PC-3 (cell line): Measurements from ENCODE around the gene CELSR2. TPM values are rescaled to one million over a fixed set of nuclear protein-coding genes. Genes with fewer than 3 reads are reported as not detected.

Experiments
- ATAC-seq: fragments of 200-7000 bp; cut with Tn5 transposase; 2 replicates; pipeline ENCODE4 v1.9.1; 2020; ENCODE audit warnings: mild to moderate bottlenecking, moderate library complexity
- BruUV-seq: library from RNA; stranded (reverse); fragments of 400-500 nt; replicated peaks from 2 replicates; lab custom pipeline; 2021; lab: Mats Ljungman, UMichigan
- CTCF ChIA-PET: fragments of 300-600 bp; sonication (Branson Sonifier 250); formaldehyde crosslinking; loops from one replicate; lab custom pipeline; 2022; ENCODE audit warnings: antibody characterized with exemption; lab: Charles Lee
- POLR2A ChIA-PET: fragments of 300-600 bp; sonication (Branson Sonifier 250); formaldehyde crosslinking; loops from one replicate; lab custom pipeline; 2022; ENCODE audit warnings: antibody characterized with exemption; ENCODE audit not compliant: unreplicated experiment; lab: Charles Lee
- DNase-seq: peaks from one replicate; pipeline ENCODE4 v3.0.0-alpha.2; 2015
- H2AFZ ChIP-seq: fragments of 300-600 bp; sonication (generic); 2 replicates; pipeline ENCODE4 v1.6.0; 2016; ENCODE audit warnings: antibody characterized with exemption, low read length
- H3F3A ChIP-seq: fragments of 300-600 bp; sonication (generic); one replicate; pipeline ENCODE4 v1.6.0; 2017; ENCODE audit warnings: antibody characterized with exemption, low read length, control low read depth, mild to moderate bottlenecking; ENCODE audit not compliant: unreplicated experiment
- H3K27ac ChIP-seq: fragments of 300-600 bp; sonication (generic); 2 replicates; pipeline ENCODE4 v1.5.1; 2016; ENCODE audit warnings: mild to moderate bottlenecking, low read length
- H3K27me3 ChIP-seq: fragments of 300-600 bp; sonication (generic); 2 replicates; pipeline ENCODE4 v1.6.1; 2016; ENCODE audit warnings: low read length, mixed read lengths
- H3K36me3 ChIP-seq: fragments of 300-600 bp; sonication (generic); 2 replicates; pipeline ENCODE4 v1.6.1; 2016; ENCODE audit warnings: low read depth, mixed run types, low read length, mixed read lengths
- H3K4me1 ChIP-seq: fragments of 300-600 bp; sonication (generic); 2 replicates; pipeline ENCODE4 v1.5.1; 2016; ENCODE audit warnings: low read length; ENCODE audit not compliant: insufficient read depth
- H3K4me2 ChIP-seq: fragments of 300-600 bp; sonication (generic); 2 replicates; pipeline ENCODE4 v1.6.0; 2016; ENCODE audit warnings: low read length
- H3K4me3 ChIP-seq: fragments of 300-600 bp; sonication (generic); 2 replicates; pipeline ENCODE4 v1.5.1; 2016; ENCODE audit warnings: mild to moderate bottlenecking, low read length, mixed read lengths
- H3K79me2 ChIP-seq: fragments of 300-600 bp; sonication (generic); 2 replicates; pipeline ENCODE4 v1.6.1; 2017; ENCODE audit warnings: low read length, mixed read lengths
- H3K9ac ChIP-seq: fragments of 300-600 bp; sonication (generic); 2 replicates; pipeline ENCODE4 v1.6.0; 2016; ENCODE audit warnings: mild to moderate bottlenecking, low read length
- H3K9me2 ChIP-seq: fragments of 300-600 bp; sonication (generic); replicated peaks from 2 replicates; pipeline ENCODE4 v1.6.1; 2016; ENCODE audit warnings: mixed run types, low read length, mixed read lengths
- H3K9me3 ChIP-seq: fragments of 300-600 bp; sonication (generic); 2 replicates; pipeline ENCODE4 v1.6.1; 2016; ENCODE audit warnings: low read length, mixed read lengths
- H4K20me1 ChIP-seq: fragments of 300-600 bp; sonication (generic); 2 replicates; pipeline ENCODE4 v1.6.1; 2016; ENCODE audit warnings: low read length, mixed read lengths
- EZH2 ChIP-seq: fragments of 300-600 bp; sonication (generic); IDR thresholded peaks from one replicate; pipeline ENCODE4 v1.6.1; 2017; ENCODE audit warnings: antibody characterized with exemption, mild to moderate bottlenecking, low read length; ENCODE audit not compliant: unreplicated experiment
- EZH2phosphoT487 ChIP-seq: fragments of 300-600 bp; sonication (generic); IDR thresholded peaks from 2 replicates; pipeline ENCODE4 v1.6.1; 2018; ENCODE audit warnings: mild to moderate bottlenecking, antibody characterized with exemption, low read length, borderline replicate concordance
- intact Hi-C: fragments of 100-400 bp; cut with micrococcal nuclease; formaldehyde crosslinking; loops from 2 replicates; pipeline ENCODE4 v1.9.0; 2023
- total RNA-seq: library from RNA; depleted of rRNA; stranded (reverse); fragments of >200 nt; gene quantifications from 2 replicates; pipeline ENCODE4 v1.2.3, GENCODE V29; 2014
- TF ChIP-seq, protein P1 (sequence below): fragments of 300-600 bp; sonication (generic); conservative IDR thresholded peaks from 2 replicates; pipeline ENCODE4 v1.5.1; 2017; ENCODE audit warnings: antibody characterized with exemption, low read depth, mild to moderate bottlenecking, low read length

CELSR2 gene
- total RNA-seq, 1 experiment from 2014 or later: 3.6 TPM

DNA sequence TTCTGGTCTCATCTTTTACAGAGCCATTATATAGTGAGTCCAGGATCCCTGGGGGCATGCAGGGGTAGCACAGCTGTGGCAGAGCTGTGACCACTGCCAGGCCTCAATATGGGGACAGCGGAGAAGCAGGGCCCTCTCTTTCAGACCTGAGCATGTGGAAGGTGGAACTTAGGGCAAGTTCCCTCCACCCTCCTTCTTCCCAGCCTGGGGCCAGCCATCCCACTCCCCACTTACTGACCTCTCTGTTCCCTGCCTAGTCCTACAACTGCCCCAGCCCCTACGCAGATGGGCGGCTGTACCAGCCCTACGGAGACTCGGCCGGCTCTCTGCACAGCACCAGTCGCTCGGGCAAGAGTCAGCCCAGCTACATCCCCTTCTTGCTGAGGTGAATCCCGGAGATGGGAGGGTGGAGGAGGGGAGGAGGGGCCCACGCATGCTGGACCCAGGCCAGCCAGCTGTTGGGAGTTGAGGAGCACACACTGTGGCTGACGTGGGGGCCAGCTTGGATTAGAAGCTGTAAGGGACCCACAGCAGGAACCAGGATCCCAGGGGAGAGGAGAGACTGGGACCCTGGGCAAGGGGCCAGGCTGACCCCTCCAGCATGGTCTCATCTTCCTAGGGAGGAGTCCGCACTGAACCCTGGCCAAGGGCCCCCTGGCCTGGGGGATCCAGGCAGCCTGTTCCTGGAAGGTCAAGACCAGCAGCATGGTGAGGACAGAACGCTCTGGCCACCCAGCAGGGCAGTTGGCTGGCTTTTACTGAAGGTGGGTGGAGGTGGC lies 22.9 kb downstream of the CELSR2 start:
- intact Hi-C loops: no loop called here
- POLR2A ChIA-PET: no interaction called here
- CTCF ChIA-PET: no interaction called here

DNA sequence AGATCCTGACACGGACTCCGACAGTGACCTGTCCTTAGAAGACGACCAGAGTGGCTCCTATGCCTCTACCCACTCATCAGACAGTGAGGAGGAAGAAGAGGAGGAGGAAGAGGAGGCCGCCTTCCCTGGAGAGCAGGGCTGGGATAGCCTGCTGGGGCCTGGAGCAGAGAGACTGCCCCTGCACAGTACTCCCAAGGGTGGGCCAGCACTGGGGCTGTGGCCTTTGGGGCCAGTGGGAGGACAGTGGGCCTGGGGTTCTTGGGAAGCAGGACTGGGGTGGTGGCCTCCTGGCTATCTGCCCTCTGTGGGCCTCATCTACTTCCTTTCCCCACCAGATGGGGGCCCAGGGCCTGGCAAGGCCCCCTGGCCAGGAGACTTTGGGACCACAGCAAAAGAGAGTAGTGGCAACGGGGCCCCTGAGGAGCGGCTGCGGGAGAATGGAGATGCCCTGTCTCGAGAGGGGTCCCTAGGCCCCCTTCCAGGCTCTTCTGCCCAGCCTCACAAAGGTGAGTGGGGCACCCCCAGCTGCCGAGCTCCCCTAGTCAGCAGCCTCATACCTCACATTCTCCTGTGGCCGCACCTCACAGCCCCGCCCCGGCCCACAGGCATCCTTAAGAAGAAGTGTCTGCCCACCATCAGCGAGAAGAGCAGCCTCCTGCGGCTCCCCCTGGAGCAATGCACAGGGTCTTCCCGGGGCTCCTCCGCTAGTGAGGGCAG lies 23.6 kb downstream of the CELSR2 start:
- Histone ChIP-seq H3K4me1 (peaks cover 52% of the 10 kb centered on the region), H3K4me3 (no peak overlapping the region), H3K9ac (no peak overlapping the region), H3K9me3 (no peaks in the 10 kb centered on the region), H3F3A (peaks cover 10% of the 10 kb centered on the region), H4K20me1 (no peaks in the 10 kb centered on the region), H3K27me3 (no peaks in the 10 kb centered on the region), H3K79me2 (no peaks in the 10 kb centered on the region), H3K27ac (peak overlapping the region; percentile 18; the same call in 1 of the 2 replicates), H3K4me2 (peak overlapping the region; percentile 8; the same call in 1 of the 2 replicates), H3K9me2 (no peaks in the 10 kb centered on the region), H3K36me3 (no peaks in the 10 kb centered on the region), H2AFZ (no peak overlapping the region)
- intact Hi-C loops: no loop called here
- TF ChIP-seq EZH2: no peak
- ATAC-seq: no peak
- CTCF ChIA-PET: interaction anchor here (0.7 kb wide), 1 partner anchor 152 kb away, joined by 3 read pairs; no protein-coding TSS in a partner anchor
- POLR2A ChIA-PET: no interaction called here
- DNase-seq: peak; percentile 47
- no TSS peak for BruUV-seq

More for the DNA sequence above, 22.9 kb downstream of the CELSR2 start:
- Histone ChIP-seq H3K4me2 (no peak overlapping the region), H3K4me1 (peaks cover 47% of the 10 kb centered on the region), H4K20me1 (no peaks in the 10 kb centered on the region), H2AFZ (no peak overlapping the region), H3K9me3 (no peaks in the 10 kb centered on the region), H3K36me3 (no peaks in the 10 kb centered on the region), H3K27ac (no peak overlapping the region), H3F3A (peaks cover 10% of the 10 kb centered on the region), H3K9me2 (no peaks in the 10 kb centered on the region), H3K27me3 (no peaks in the 10 kb centered on the region), H3K4me3 (no peak overlapping the region), H3K9ac (no peak overlapping the region), H3K79me2 (no peaks in the 10 kb centered on the region)
- BruUV-seq: no TSS peak
- ATAC-seq: no peak
- no peak for TF ChIP-seq EZH2phosphoT487
- TF ChIP-seq, protein P1, sequence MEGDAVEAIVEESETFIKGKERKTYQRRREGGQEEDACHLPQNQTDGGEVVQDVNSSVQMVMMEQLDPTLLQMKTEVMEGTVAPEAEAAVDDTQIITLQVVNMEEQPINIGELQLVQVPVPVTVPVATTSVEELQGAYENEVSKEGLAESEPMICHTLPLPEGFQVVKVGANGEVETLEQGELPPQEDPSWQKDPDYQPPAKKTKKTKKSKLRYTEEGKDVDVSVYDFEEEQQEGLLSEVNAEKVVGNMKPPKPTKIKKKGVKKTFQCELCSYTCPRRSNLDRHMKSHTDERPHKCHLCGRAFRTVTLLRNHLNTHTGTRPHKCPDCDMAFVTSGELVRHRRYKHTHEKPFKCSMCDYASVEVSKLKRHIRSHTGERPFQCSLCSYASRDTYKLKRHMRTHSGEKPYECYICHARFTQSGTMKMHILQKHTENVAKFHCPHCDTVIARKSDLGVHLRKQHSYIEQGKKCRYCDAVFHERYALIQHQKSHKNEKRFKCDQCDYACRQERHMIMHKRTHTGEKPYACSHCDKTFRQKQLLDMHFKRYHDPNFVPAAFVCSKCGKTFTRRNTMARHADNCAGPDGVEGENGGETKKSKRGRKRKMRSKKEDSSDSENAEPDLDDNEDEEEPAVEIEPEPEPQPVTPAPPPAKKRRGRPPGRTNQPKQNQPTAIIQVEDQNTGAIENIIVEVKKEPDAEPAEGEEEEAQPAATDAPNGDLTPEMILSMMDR: no peak
- no peak for TF ChIP-seq EZH2
- no peak for DNase-seq

DNA sequence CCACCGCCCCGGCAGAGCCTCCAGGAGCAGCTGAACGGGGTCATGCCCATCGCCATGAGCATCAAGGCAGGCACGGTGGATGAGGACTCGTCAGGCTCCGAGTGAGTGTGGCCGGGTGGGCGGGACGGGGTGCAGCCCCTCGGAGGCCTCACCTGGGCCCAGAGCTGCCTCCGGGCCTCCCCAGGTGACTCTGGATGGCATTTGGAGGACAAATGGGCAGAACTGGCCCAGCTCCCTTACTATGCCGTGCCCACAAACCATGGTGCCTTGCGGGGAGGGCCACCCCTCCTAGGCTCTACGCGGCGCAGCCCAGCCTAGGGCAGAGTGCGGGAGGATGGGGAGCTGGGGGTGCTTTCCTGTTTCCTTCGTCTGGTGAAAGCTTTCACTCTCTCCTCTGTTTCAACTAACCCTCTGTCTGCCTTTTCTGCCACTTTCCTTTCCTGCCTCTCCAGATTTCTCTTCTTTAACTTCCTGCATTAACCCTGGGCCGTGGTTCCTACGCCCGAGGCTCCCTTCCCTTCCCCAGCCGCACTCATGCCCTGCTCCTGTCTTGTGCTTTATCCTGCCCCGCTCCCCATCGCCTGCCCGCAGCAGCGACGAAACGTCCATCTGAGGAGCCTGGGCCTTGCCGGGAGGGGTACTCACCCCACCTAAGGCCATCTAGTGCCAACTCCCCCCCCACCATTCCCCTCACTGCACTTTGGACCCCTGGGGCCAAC lies 24.4 kb downstream of the CELSR2 start:
- Histone ChIP-seq H3K4me1 (peaks cover 55% of the 10 kb centered on the region), H4K20me1 (no peaks in the 10 kb centered on the region), H3F3A (peaks cover 10% of the 10 kb centered on the region), H3K9ac (peak overlapping the region; percentile 81), H3K9me2 (no peaks in the 10 kb centered on the region), H3K4me2 (peak overlapping the region; percentile 80), H3K27ac (peak overlapping the region; percentile 95), H3K9me3 (no peaks in the 10 kb centered on the region), H2AFZ (no peak overlapping the region), H3K4me3 (peak overlapping the region; percentile 54; the same call in 1 of the 2 replicates), H3K79me2 (no peaks in the 10 kb centered on the region), H3K36me3 (no peaks in the 10 kb centered on the region), H3K27me3 (no peaks in the 10 kb centered on the region)
- DNase-seq: no peak
- TF ChIP-seq EZH2 (no peak), EZH2phosphoT487 (no peak)
- TF ChIP-seq, protein P1: no peak
- no peak for ATAC-seq
- CTCF ChIA-PET: interaction anchor here (0.7 kb wide), 1 partner anchor 153 kb away, joined by 3 read pairs; no protein-coding TSS in a partner anchor
- intact Hi-C loops: loop anchor here (1.0 kb wide), 1 partner anchor 10 kb away; no protein-coding TSS in a partner anchor
- BruUV-seq: no TSS peak
- POLR2A ChIA-PET: no interaction called here
